Heart right ventricle (tissue), 16 donors: ENCODE data around the gene BCL2L13. TPM values are rescaled to one million over a fixed set of nuclear protein-coding genes. Genes with fewer than 3 reads are reported as not detected.
A peak's percentile ranks its signal among the peaks of the same experiment; 100 is the strongest.

Source experiments
- ATAC-seq, 8 donors: fragments of 200-7000 bp; cut with Tn5 transposase; one replicate each; pipeline ENCODE4 v1.9.1; 2020; ENCODE audit warnings: mild to moderate bottlenecking in 8 of 8, moderate library complexity in 8 of 8, moderate number of reproducible peaks in 1 of 8
- DNase-seq, 2 donors: peaks; one replicate each; pipeline ENCODE4 v3.0.0-alpha.2; 2020
- H3K27ac ChIP-seq, 10 donors: fragments of 200-600 bp; sonication (generic) in 2 of 10; one replicate each; pipeline versions ENCODE4 v1.5.0 to v1.8.0; 2020 to 2022; ENCODE audit warnings: mild to moderate bottlenecking in 3 of 10
- H3K27me3 ChIP-seq, 7 donors: fragments of 200-600 bp; one replicate each; pipeline ENCODE4 v1.8.0; 2021 to 2022; ENCODE audit warnings: mild to moderate bottlenecking in 2 of 7
- H3K36me3 ChIP-seq, 9 donors: fragments of 200-600 bp; sonication (generic) in 1 of 9; one replicate each; pipeline versions ENCODE4 v1.5.0 to v1.8.0; 2020 to 2022; ENCODE audit warnings: mild to moderate bottlenecking in 2 of 9
- H3K4me1 ChIP-seq, 9 donors: fragments of 200-600 bp; sonication (generic) in 1 of 9; one replicate each; pipeline versions ENCODE4 v1.5.0 to v1.8.0; 2020 to 2022; ENCODE audit warnings: mild to moderate bottlenecking in 4 of 9
- H3K4me3 ChIP-seq, 10 donors: fragments of 200-600 bp; sonication (generic) in 2 of 10; one replicate each; pipeline versions ENCODE4 v1.5.0 to v1.8.0; 2020 to 2022; ENCODE audit warnings: mild to moderate bottlenecking in 7 of 10, moderate library complexity in 2 of 10
- H3K9me3 ChIP-seq, 11 donors: fragments of 200-600 bp in 10 of 11; sonication (generic) in 2 of 11; one replicate each; pipeline versions ENCODE4 v1.5.0 to v1.8.0; 2013 to 2022; ENCODE audit warnings: mild to moderate bottlenecking in 2 of 11, control low read depth in 1 of 11, moderate library complexity in 1 of 11
- CTCF ChIP-seq, 9 donors: fragments of 200-600 bp; sonication (generic) in 2 of 9; IDR thresholded peaks; one replicate each; pipeline versions ENCODE4 v1.5.0 to v1.8.0; 2021 to 2022; ENCODE audit warnings: antibody characterized with exemption in 9 of 9, mild to moderate bottlenecking in 5 of 9, moderate library complexity in 1 of 9
- WGBS, 2 donors: extraction: QIAGEN DNeasy Blood & Tissue Kit; methylation state at CpG; one replicate each; pipeline ENCODE4 v1.1.7; 2013; ENCODE audit warnings: inconsistent platforms in 1 of 2; 5-methylcytosine and 5-hydroxymethylcytosine counted together
- intact Hi-C, 10 donors: fragments of 100-400 bp; cut with DNase I; formaldehyde crosslinking; loops; one replicate each; pipeline versions ENCODE4 v1.11.1 to v1.14.2; 2022
- polyA plus RNA-seq, 2 donors: library from polyadenylated mRNA; stranded (reverse); fragments of 200-250 nt; gene quantifications; one replicate each; pipeline ENCODE4 v1.2.3, GENCODE V29; 2013
- total RNA-seq, 10 donors: library from RNA; stranded (reverse); fragmentation: NEBNext Ultra II Directional in 3 of 10; extraction: Animal tissue kit (Norgen Biotek cat#: 25700) in 3 of 10; gene quantifications; one replicate each; pipeline versions ENCODE4 v1.2.1 to v1.2.4, GENCODE V29; 2021 to 2023
- donor health status: Arrhythmogenic right ventricular cardiomyopathy.
- donor health status: ischemic (EF 13 %, LVEDD 7.1; RV severe dilation, severe dysfunction).
- donor health status: healthy with polysubstance abuse.
- donor health status: DM: no; HTN: yes; CAD: no.
- donor health status: DM: no; HTN: no; CAD: no.
- donor health status: ischemic (EF 25% LVEDD 6.9; RV normal size, moderate dysfunction).
- donor health status: ischemic (EF 25% LVEDD 5.7; RV mildly dilated, moderate dysfunction).
- donor health status: healthy.
- donor health status: DM: yes; HTN: yes; CAD: no.
- donor health status: Ischemic cardiomyopathy.
- donor health status: ischemic (EF 35%, LVEDD 5.7; RV mildly dilated, moderate dysfunction).
- donor health status: nonischemic (EF 11% LVEDD 7.7; RV severe dilation, severe dysfunction).
- donor health status: DM: yes; HTN: yes; CAD: no.
- donor health status: PGD.
- donor health status: ischemic (EF 29% LVEDD 5.4; RV normal size, mild dysfunction).
- donor health status: nonischemic (EF 23%, LVEDD 6.1; RV moderate dilation, normal function).

BCL2L13 gene
- total and polyA plus RNA-seq, 12 donors = 27.9 to 113 (median 88.7) TPM

- TF ChIP-seq CTCF (IDR thresholded peaks at IDR 0.05) = no peak
- peaks cover 0 to 100% (median 20%) of the 10 kb centered on the region in 9 donors for H3K36me3 ChIP-seq
- WGBS, 2 donors = 77 to 78% methylated on average over 4 of the region's 4 CpGs
Measured at GRCh38 chr22:17734187-17734586, 95.6 kb downstream of the BCL2L13 start.

GRCh38 chr22:17738386-17739128, 100.0 kb downstream of the BCL2L13 start:
- no peak for TF ChIP-seq CTCF (IDR thresholded peaks at IDR 0.05)
- peaks cover 0 to 11% (median 6%) of the 10 kb centered on the region in 9 donors for H3K4me1 ChIP-seq
- no peaks in the 10 kb centered on the region for H3K9me3 ChIP-seq
- WGBS, 2 donors = 92 to 96% methylated on average over 21 of the region's 21 CpGs
- H3K27ac ChIP-seq = no peak overlapping the region
- H3K27me3 ChIP-seq = no peaks in the 10 kb centered on the region
- no peak for DNase-seq
- H3K36me3 ChIP-seq = peaks cover 0 to 92% (median 14%) of the 10 kb centered on the region in 9 donors
- no peak for ATAC-seq
- intact Hi-C loops = loop anchor here in 1 of 10 donors (10.0 kb wide), 1 partner anchor 46 kb away; no protein-coding TSS in a partner anchor
- H3K4me3 ChIP-seq = no peak overlapping the region

More at GRCh38 chr22:17734187-17734586, 95.6 kb downstream of the BCL2L13 start:
- Histone ChIP-seq H3K9me3 (no peaks in the 10 kb centered on the region), H3K27ac (no peak overlapping the region), H3K4me3 (no peak overlapping the region), H3K27me3 (no peaks in the 10 kb centered on the region), H3K4me1 (no peaks in the 10 kb centered on the region)
- ATAC-seq = no peak
- intact Hi-C loops = loop anchor here in 1 of 10 donors (10.0 kb wide), 1 partner anchor 51 kb away; no protein-coding TSS in a partner anchor
- no peak for DNase-seq

- Histone ChIP-seq H3K27ac (no peak overlapping the region), H3K9me3 (no peaks in the 10 kb centered on the region), H3K4me3 (no peak overlapping the region), H3K36me3 (peaks cover 0 to 92% (median 6%) of the 10 kb centered on the region in 9 donors), H3K4me1 (peaks cover 0 to 19% (median 13%) of the 10 kb centered on the region in 9 donors), H3K27me3 (no peaks in the 10 kb centered on the region)
- DNase-seq (no peak), ATAC-seq (peak in 1 of 8 donors; percentile 4)
- WGBS, 2 donors = 91 to 93% methylated on average over 36 of the region's 36 CpGs
- TF ChIP-seq CTCF (IDR thresholded peaks at IDR 0.05) = no peak
- intact Hi-C loops = loop anchor here in 1 of 10 donors (10.0 kb wide), 1 partner anchor 45 kb away; no protein-coding TSS in a partner anchor
Measured at GRCh38 chr22:17739196-17739975, 100.8 kb downstream of the BCL2L13 start.

GRCh38 chr22:17741866-17742526, 103.4 kb downstream of the BCL2L13 start:
- Histone ChIP-seq H3K27me3 (no peaks in the 10 kb centered on the region), H3K4me3 (no peak overlapping the region), H3K27ac (no peak overlapping the region), H3K36me3 (peaks cover 0 to 69% (median 0%) of the 10 kb centered on the region in 9 donors), H3K4me1 (peaks cover 0 to 22% (median 14%) of the 10 kb centered on the region in 9 donors), H3K9me3 (no peaks in the 10 kb centered on the region)
- ATAC-seq (no peak), DNase-seq (no peak)
- 70% methylated on average over 18 of the region's 18 CpGs for WGBS, 2 donors
- no peak for TF ChIP-seq CTCF (IDR thresholded peaks at IDR 0.05)
- intact Hi-C loops = loop anchor here in 6 of 10 donors (2.0 to 10.0 kb wide), 11 partner anchors 35 to 335 kb away; partner anchors contain the start of gene PEX26 (in 4 of the 6)
